Hepatocyte (in vitro differentiated cells): ENCODE data around the gene PLBD2.

Experiments
- EZH2 ChIP-seq: fragments of 200-600 bp; sonication (generic); IDR thresholded peaks from 2 replicates; pipeline ENCODE4 v1.6.1; 2016; ENCODE audit warnings: antibody characterized with exemption, mild to moderate bottlenecking, borderline replicate concordance
- TF ChIP-seq, protein P1 (sequence below): fragments of 200-600 bp; sonication (generic); IDR thresholded peaks from 2 replicates; pipeline ENCODE4 v1.5.1; 2016; ENCODE audit warnings: antibody characterized with exemption, mild to moderate bottlenecking; ENCODE audit not compliant: poor library complexity

DNA sequence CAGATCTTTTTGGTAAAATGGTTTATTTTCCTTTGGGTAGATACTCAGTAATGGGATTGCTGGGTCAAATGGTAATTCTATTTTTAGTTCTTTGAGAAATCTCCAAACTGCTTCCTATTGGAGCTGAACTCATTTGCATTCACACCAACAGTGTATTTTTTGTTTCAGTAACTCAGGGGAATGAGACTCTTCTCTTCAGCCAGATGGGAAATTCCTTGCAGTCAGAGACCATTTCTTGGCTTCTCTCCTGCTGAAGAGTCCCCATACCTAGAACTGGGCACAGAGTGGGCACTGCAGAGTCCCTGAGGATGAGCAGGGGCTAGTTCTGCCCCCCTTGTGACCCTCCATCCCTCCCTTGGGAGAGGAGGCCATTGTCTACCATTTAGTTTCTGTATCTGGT is 74.6 kb downstream of the PLBD2 start:
- TF ChIP-seq, protein P1, sequence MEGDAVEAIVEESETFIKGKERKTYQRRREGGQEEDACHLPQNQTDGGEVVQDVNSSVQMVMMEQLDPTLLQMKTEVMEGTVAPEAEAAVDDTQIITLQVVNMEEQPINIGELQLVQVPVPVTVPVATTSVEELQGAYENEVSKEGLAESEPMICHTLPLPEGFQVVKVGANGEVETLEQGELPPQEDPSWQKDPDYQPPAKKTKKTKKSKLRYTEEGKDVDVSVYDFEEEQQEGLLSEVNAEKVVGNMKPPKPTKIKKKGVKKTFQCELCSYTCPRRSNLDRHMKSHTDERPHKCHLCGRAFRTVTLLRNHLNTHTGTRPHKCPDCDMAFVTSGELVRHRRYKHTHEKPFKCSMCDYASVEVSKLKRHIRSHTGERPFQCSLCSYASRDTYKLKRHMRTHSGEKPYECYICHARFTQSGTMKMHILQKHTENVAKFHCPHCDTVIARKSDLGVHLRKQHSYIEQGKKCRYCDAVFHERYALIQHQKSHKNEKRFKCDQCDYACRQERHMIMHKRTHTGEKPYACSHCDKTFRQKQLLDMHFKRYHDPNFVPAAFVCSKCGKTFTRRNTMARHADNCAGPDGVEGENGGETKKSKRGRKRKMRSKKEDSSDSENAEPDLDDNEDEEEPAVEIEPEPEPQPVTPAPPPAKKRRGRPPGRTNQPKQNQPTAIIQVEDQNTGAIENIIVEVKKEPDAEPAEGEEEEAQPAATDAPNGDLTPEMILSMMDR, result no peak
- no peak for TF ChIP-seq EZH2
